GM23338 (cell line): Measurements from ENCODE around the gene FOXJ3. TPM values are rescaled to one million over a fixed set of nuclear protein-coding genes. Genes with fewer than 3 reads are reported as not detected.

Source experiments
- ATAC-seq: fragments of 200-7000 bp; cut with Tn5 transposase; 3 replicates; pipeline ENCODE4 v1.9.1; 2020
- DNase-seq: peaks from one replicate; pipeline ENCODE4 v3.0.0-alpha.2; 2015; ENCODE audit warnings: low spot score
- H2AFZ ChIP-seq: fragments of 200-600 bp; sonication (generic); 2 replicates; pipeline ENCODE4 v1.8.0; 2016; ENCODE audit warnings: antibody characterized with exemption, mild to moderate bottlenecking, moderate library complexity
- H3F3A ChIP-seq: fragments of 200-600 bp; sonication (generic); replicated peaks from 2 replicates; pipeline ENCODE4 v1.8.0; 2017; ENCODE audit warnings: antibody characterized with exemption, mixed run types, low read depth
- H3K27ac ChIP-seq: fragments of 200-600 bp; sonication (generic); 2 replicates; pipeline ENCODE4 v1.6.1; 2016; ENCODE audit warnings: low read depth
- H3K27me3 ChIP-seq: fragments of 200-600 bp; sonication (generic); 2 replicates; pipeline ENCODE4 v1.8.0; 2016; ENCODE audit warnings: mild to moderate bottlenecking, mixed run types, moderate library complexity; ENCODE audit not compliant: insufficient read depth
- H3K36me3 ChIP-seq: fragments of 200-600 bp; sonication (generic); 2 replicates; pipeline ENCODE4 v1.8.0; 2016; ENCODE audit warnings: mild to moderate bottlenecking; ENCODE audit not compliant: insufficient read depth
- H3K4me1 ChIP-seq: fragments of 200-600 bp; sonication (generic); 2 replicates; pipeline ENCODE4 v1.8.0; 2016; ENCODE audit warnings: mild to moderate bottlenecking, moderate library complexity; ENCODE audit not compliant: insufficient read depth
- H3K4me2 ChIP-seq: fragments of 200-600 bp; sonication (generic); 2 replicates; pipeline ENCODE4 v1.7.1; 2017; ENCODE audit warnings: mixed run types
- H3K4me3 ChIP-seq: fragments of 200-600 bp; sonication (generic); 2 replicates; pipeline ENCODE4 v1.6.1; 2016; ENCODE audit warnings: mixed run types
- H3K79me2 ChIP-seq: fragments of 200-600 bp; sonication (generic); replicated peaks from 2 replicates; pipeline ENCODE4 v1.8.0; 2017; ENCODE audit warnings: mild to moderate bottlenecking; ENCODE audit not compliant: insufficient read depth
- H3K9me2 ChIP-seq: fragments of 200-600 bp; sonication (generic); 2 replicates; pipeline ENCODE4 v1.8.0; 2017; ENCODE audit not compliant: insufficient read depth
- H4K20me1 ChIP-seq: fragments of 200-600 bp; sonication (generic); replicated peaks from 2 replicates; pipeline ENCODE4 v1.8.0; 2017; ENCODE audit warnings: mild to moderate bottlenecking; ENCODE audit not compliant: insufficient read depth
- H3K27ac Mint-ChIP-seq: 2 replicates; pipeline ENCODE4 v1.8.0; 2020; ENCODE audit warnings: inconsistent platforms, mild to moderate bottlenecking, moderate library complexity, mixed read lengths
- H3K27me3 Mint-ChIP-seq: 3 replicates; pipeline ENCODE4 v1.8.0; 2022; ENCODE audit warnings: low read depth, mild to moderate bottlenecking, moderate library complexity, mixed read lengths, inconsistent platforms; ENCODE audit not compliant: insufficient read depth, poor library complexity
- H3K36me3 Mint-ChIP-seq: 3 replicates; pipeline ENCODE4 v1.8.0; 2021; ENCODE audit warnings: low read depth, mild to moderate bottlenecking, inconsistent platforms, moderate library complexity, mixed read lengths
- H3K4me1 Mint-ChIP-seq: 3 replicates; pipeline ENCODE4 v1.8.0; 2020; ENCODE audit warnings: mild to moderate bottlenecking, inconsistent platforms, mixed read lengths
- H3K4me3 Mint-ChIP-seq: 3 replicates; pipeline ENCODE4 v1.8.0; 2021; ENCODE audit warnings: moderate library complexity, mild to moderate bottlenecking, inconsistent platforms, mixed read lengths
- H3K9me3 Mint-ChIP-seq: 3 replicates; pipeline ENCODE4 v1.8.0; 2020; ENCODE audit warnings: moderate library complexity, mild to moderate bottlenecking, inconsistent platforms, mixed read lengths
- CTCF ChIP-seq, 2 experiments: fragments of 200-600 bp in 1 of 2; sonication (generic) in 1 of 2; conservative IDR thresholded peaks; 2 replicates each; pipeline versions ENCODE4 v1.5.1 to v1.6.1; 2016 to 2017; ENCODE audit warnings: antibody characterized with exemption in 2 of 2, low read depth in 2 of 2, mild to moderate bottlenecking in 2 of 2, moderate library complexity in 1 of 2
- REST ChIP-seq: IDR thresholded peaks from one replicate; pipeline ENCODE4 v1.6.1; 2018; ENCODE audit warnings: antibody characterized with exemption; ENCODE audit not compliant: unreplicated experiment
- STAT1 ChIP-seq: IDR thresholded peaks from one replicate; pipeline ENCODE4 v1.6.1; 2016; ENCODE audit warnings: antibody characterized with exemption; ENCODE audit not compliant: unreplicated experiment
- ZNF462 ChIP-seq: fragments of 250-450 bp; sonication (Bioruptor Pico); IDR thresholded peaks from 2 replicates; pipeline ENCODE4 v1.5.0; 2020; ENCODE audit warnings: mild to moderate bottlenecking, moderate library complexity
- polyA plus RNA-seq: library from polyadenylated mRNA; unstranded; fragments of >200 nt; fragmentation: Nextera tagmentation; extraction: Ambion mirVana; gene quantifications from 2 replicates; pipeline ENCODE4 v1.2.1, GENCODE V29; 2016
- total RNA-seq: library from RNA; depleted of rRNA; stranded (reverse); fragments of >200 nt; shearing (Covaris generic); gene quantifications from 2 replicates; pipeline ENCODE4 v1.2.3, GENCODE V29; 2014

The FOXJ3 gene
- total and polyA plus RNA-seq, 2 experiments from 2014 or later = 36.6 to 53.3 TPM

- Histone ChIP-seq H4K20me1 (no peaks in the 10 kb centered on the region), H3K4me1 (no peaks in the 10 kb centered on the region), H2AFZ (peak overlapping the region; percentile 84; the same call in 1 of the 2 replicates), H3K36me3 (no peaks in the 10 kb centered on the region), H3K4me2 (no peak overlapping the region), H3K27ac (no peak overlapping the region), H3K9me2 (no peaks in the 10 kb centered on the region), H3K4me3 (no peak overlapping the region), H3K79me2 (no peaks in the 10 kb centered on the region), H3F3A (no peaks in the 10 kb centered on the region), H3K27me3 (no peaks in the 10 kb centered on the region; the same call in 1 of the 2 replicates)
- H3K36me3 Mint-ChIP-seq = no peaks in the 10 kb centered on the region
- H3K27ac Mint-ChIP-seq = no peak overlapping the region
- DNase-seq (peak; percentile 35), ATAC-seq (peak; percentile 46)
- no peak for TF ChIP-seq ZNF462
- TF ChIP-seq CTCF (conservative IDR thresholded peaks at IDR 0.05; ENCODE audit: low read depth in 2 of 2) = no peak
- TF ChIP-seq REST = no peak
- no peak for TF ChIP-seq STAT1
- peaks cover 1% of the 10 kb centered on the region; the same call in 1 of the 3 replicates for H3K9me3 Mint-ChIP-seq
- H3K4me3 Mint-ChIP-seq = no peak overlapping the region
- H3K4me1 Mint-ChIP-seq = peaks cover 4% of the 10 kb centered on the region
- peaks cover 4% of the 10 kb centered on the region for H3K27me3 Mint-ChIP-seq
Measured at GRCh38 chr1:42165511-42166210, 169.4 kb downstream of the FOXJ3 start.
